ENCODE results near the gene STK39. TPM values are rescaled to one million over a fixed set of nuclear protein-coding genes. Genes with fewer than 3 reads are reported as not detected.
A peak's percentile ranks its signal among the peaks of the same experiment; 100 is the strongest.
"Not testable (repeated sequence)": the region's sequence is repeated elsewhere in the genome, so short reads cannot be mapped to it uniquely, and the experiment has no call there.

STK39 gene
- total RNA-seq, 6 experiments from 2014 or later: 0.29 to 1.2 (median 0.60) TPM

DNA sequence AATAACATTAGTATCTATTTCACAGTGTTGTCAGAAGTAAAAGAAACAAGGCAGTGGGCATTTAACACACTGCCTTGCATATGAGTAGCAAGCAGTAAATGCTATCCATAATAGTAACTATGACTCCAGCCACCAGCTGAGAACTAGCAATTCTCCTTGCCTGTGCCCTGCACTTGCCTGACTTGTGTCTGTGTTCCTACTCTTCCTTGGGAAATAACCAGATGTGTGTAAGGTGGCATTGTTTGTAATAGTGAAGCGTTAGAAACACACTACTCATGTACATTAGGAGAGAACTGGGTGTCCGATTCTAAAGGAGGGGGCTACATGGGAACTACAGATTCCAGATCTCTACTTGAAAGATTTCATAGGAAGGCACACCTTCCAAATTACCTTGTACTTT lies 197.8 kb downstream of the STK39 start:
- H3K4me3 ChIP-seq: no peak overlapping the region
- 57% methylated on average over 2 of the region's 2 CpGs for WGBS (ENCODE audit: insufficient coverage, low coverage, low lambda C conversion rate, missing lambda C conversion rate)
- no peaks in the 10 kb centered on the region for H3K27me3 ChIP-seq
- no peaks in the 10 kb centered on the region for H3K4me1 ChIP-seq
- no peaks in the 10 kb centered on the region for H3K9me3 ChIP-seq
- H3K36me3 ChIP-seq: no peaks in the 10 kb centered on the region
- no peak overlapping the region for H3K27ac ChIP-seq
- no peak for TF ChIP-seq POLR2A (IDR thresholded peaks at IDR 0.05)
- TF ChIP-seq, protein P1, sequence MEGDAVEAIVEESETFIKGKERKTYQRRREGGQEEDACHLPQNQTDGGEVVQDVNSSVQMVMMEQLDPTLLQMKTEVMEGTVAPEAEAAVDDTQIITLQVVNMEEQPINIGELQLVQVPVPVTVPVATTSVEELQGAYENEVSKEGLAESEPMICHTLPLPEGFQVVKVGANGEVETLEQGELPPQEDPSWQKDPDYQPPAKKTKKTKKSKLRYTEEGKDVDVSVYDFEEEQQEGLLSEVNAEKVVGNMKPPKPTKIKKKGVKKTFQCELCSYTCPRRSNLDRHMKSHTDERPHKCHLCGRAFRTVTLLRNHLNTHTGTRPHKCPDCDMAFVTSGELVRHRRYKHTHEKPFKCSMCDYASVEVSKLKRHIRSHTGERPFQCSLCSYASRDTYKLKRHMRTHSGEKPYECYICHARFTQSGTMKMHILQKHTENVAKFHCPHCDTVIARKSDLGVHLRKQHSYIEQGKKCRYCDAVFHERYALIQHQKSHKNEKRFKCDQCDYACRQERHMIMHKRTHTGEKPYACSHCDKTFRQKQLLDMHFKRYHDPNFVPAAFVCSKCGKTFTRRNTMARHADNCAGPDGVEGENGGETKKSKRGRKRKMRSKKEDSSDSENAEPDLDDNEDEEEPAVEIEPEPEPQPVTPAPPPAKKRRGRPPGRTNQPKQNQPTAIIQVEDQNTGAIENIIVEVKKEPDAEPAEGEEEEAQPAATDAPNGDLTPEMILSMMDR (IDR thresholded peaks at IDR 0.05): no peak
- no peak for DNase-seq
- intact Hi-C loops (cut with DNase I): no loop called here
- no peak for ATAC-seq

- no peaks in the 10 kb centered on the region for H3K9me3 ChIP-seq
- ATAC-seq (no peak), DNase-seq (no peak)
- intact Hi-C loops (cut with DNase I): no loop called here
- no peaks in the 10 kb centered on the region for H3K4me1 ChIP-seq
- WGBS (ENCODE audit: insufficient coverage, low coverage, low lambda C conversion rate, missing lambda C conversion rate): 43% methylated on average over 3 of the region's 3 CpGs
- H3K36me3 ChIP-seq: no peaks in the 10 kb centered on the region
- TF ChIP-seq, protein P1 (IDR thresholded peaks at IDR 0.05): no peak
- no peak for TF ChIP-seq POLR2A (IDR thresholded peaks at IDR 0.05)
- H3K27me3 ChIP-seq: no peaks in the 10 kb centered on the region
- H3K4me3 ChIP-seq: no peak overlapping the region
- H3K27ac ChIP-seq: no peak overlapping the region
Measured at GRCh38 chr2:168047091-168047690, 200.2 kb downstream of the STK39 start.

DNA sequence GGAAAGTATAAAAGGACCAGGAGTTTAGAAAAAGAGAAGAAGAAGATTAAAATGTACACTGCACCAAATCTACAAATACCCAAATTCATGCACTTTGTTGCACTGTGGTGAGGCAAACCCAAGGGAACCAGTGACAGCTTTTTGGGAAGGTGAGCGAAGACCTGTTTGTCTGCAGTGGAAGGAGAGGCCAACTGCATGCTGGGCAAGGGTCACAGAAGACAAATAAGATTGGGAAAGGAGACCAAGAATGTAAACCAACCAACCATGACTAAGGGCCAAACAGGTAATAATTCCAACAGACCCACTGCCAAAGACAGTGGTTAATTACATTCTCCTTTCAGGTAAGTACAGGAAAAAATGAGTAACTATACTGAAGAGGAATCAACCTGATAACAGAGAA lies 202.8 kb downstream of the STK39 start:
- H3K27me3 ChIP-seq: no peaks in the 10 kb centered on the region
- no peak for TF ChIP-seq POLR2A (IDR thresholded peaks at IDR 0.05)
- TF ChIP-seq, protein P1 (IDR thresholded peaks at IDR 0.05): no peak
- H3K36me3 ChIP-seq: no peaks in the 10 kb centered on the region
- intact Hi-C loops (cut with DNase I): no loop called here
- ATAC-seq (peak in 1 of 4 donors; percentile 59), DNase-seq (no peak)
- no peak overlapping the region for H3K27ac ChIP-seq
- WGBS (ENCODE audit: insufficient coverage, low coverage, low lambda C conversion rate, missing lambda C conversion rate): 63% methylated on average over 1 of the region's 1 CpG
- no peaks in the 10 kb centered on the region for H3K9me3 ChIP-seq
- no peak overlapping the region for H3K4me3 ChIP-seq
- no peaks in the 10 kb centered on the region for H3K4me1 ChIP-seq

- H3K9me3 ChIP-seq: no peaks in the 10 kb centered on the region
Measured at GRCh38 chr2:168044176-168044575, 203.2 kb downstream of the STK39 start.

DNA sequence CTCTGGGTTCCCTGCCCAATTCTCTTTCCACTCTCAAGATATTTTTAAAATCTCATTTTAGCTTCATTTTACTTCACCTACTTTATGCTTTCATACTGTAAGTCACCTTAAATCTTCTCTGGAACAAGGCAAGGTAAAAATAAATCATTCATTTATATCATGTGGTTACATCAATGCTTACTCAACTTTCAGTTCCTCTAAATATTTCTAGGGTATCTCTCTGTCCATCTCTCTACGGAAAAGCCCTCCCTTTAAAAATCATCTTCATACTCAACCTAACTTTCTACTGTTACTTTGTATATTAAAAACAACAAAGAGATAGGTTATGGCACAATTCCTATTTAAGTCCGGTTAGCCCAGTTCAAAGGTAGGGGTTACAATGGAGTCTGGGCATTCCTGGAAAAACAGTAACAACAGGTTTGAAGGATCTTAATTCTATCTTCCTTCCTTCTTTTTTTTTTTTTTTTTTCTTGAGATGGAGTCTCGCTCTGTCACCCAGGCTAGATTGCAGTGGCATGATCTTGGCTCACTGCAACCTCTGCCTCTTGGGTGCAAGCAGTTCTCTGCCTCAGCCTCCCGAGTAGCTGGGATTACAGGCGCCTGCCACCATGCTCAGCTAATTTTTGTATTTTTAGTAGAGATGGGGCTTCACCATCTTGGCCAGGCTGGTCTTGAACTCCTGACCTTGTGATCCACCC lies 205.1 kb downstream of the STK39 start:
- H3K4me3 ChIP-seq; H3K9me3 ChIP-seq; DNase-seq; H3K27me3 ChIP-seq; H3K36me3 ChIP-seq; intact Hi-C loops (cut with DNase I); H3K4me1 ChIP-seq; ATAC-seq; H3K27ac ChIP-seq: not testable (repeated sequence)
- 83% methylated on average over 5 of the region's 5 CpGs for WGBS (ENCODE audit: insufficient coverage, low coverage, low lambda C conversion rate, missing lambda C conversion rate)

More at GRCh38 chr2:168044176-168044575, 203.2 kb downstream of the STK39 start:
- DNase-seq (no peak), ATAC-seq (no peak)
- Histone ChIP-seq H3K4me3 (no peak overlapping the region), H3K27me3 (no peaks in the 10 kb centered on the region), H3K4me1 (no peaks in the 10 kb centered on the region), H3K27ac (no peak overlapping the region), H3K36me3 (no peaks in the 10 kb centered on the region)
- TF ChIP-seq, protein P1 (IDR thresholded peaks at IDR 0.05): no peak
- no peak for TF ChIP-seq POLR2A (IDR thresholded peaks at IDR 0.05)
- WGBS (ENCODE audit: insufficient coverage, low coverage, low lambda C conversion rate, missing lambda C conversion rate): 56% methylated on average over 2 of the region's 2 CpGs
- intact Hi-C loops (cut with DNase I): no loop called here

Data from right lobe of liver (tissue), 6 donors.